Activated CD4-positive, alpha-beta memory T cell treated with anti-CD3 and anti-CD28 coated beads, Interleukin-2, amount 10 ng/mL, durations not matched to agents 7 days and 5 days (primary cell): ENCODE data around the gene ANAPC7. TPM values are rescaled to one million over a fixed set of nuclear protein-coding genes. Genes with fewer than 3 reads are reported as not detected.
"Not testable (repeated sequence)": the region's sequence is repeated elsewhere in the genome, so short reads cannot be mapped to it uniquely, and the experiment has no call there.

Experiments used
- CTCF ChIA-PET: fragments of 350-600 bp; sonication (Branson Sonifier 250); formaldehyde crosslinking; loops from one replicate; lab custom pipeline; 2021; ENCODE audit warnings: antibody characterized with exemption, inconsistent platforms; lab: Charles Lee
- POLR2A ChIA-PET: fragments of 350-600 bp; sonication (Branson Sonifier 250); formaldehyde crosslinking; loops from one replicate; lab custom pipeline; 2021; ENCODE audit warnings: antibody characterized with exemption; lab: Charles Lee
- DNase-seq: peaks from one replicate; pipeline ENCODE4 v3.0.0-alpha.2; 2020
- H3K27ac Mint-ChIP-seq: one replicate; pipeline ENCODE4 v1.8.0; 2021; ENCODE audit warnings: mild to moderate bottlenecking, mixed read lengths
- H3K27me3 Mint-ChIP-seq: one replicate; pipeline ENCODE4 v1.8.0; 2021; ENCODE audit warnings: mixed read lengths
- H3K36me3 Mint-ChIP-seq: one replicate; pipeline ENCODE4 v1.8.0; 2021; ENCODE audit warnings: low read depth, mixed read lengths
- H3K4me1 Mint-ChIP-seq: one replicate; pipeline ENCODE4 v1.8.0; 2021; ENCODE audit warnings: mixed read lengths
- H3K4me3 Mint-ChIP-seq: one replicate; pipeline ENCODE4 v1.8.0; 2021; ENCODE audit warnings: mild to moderate bottlenecking, mixed read lengths
- H3K9me3 Mint-ChIP-seq: one replicate; pipeline ENCODE4 v1.8.0; 2021; ENCODE audit warnings: mixed read lengths
- total RNA-seq, 2 experiments: library from RNA; stranded (reverse); gene quantifications; one replicate each; pipeline ENCODE4 v1.2.3, GENCODE V29; 2021

Gene ANAPC7
- total RNA-seq, 2 experiments from 2014 or later: 47.2 to 47.3 TPM

GRCh38 chr12:110343114-110343513 lies 60.4 kb downstream of the ANAPC7 start:
- Mint-ChIP-seq H3K4me1 (peaks cover 4% of the 10 kb centered on the region), H3K36me3 (peaks cover 91% of the 10 kb centered on the region), H3K4me3 (no peak overlapping the region), H3K9me3 (no peaks in the 10 kb centered on the region), H3K27me3 (no peaks in the 10 kb centered on the region), H3K27ac (no peak overlapping the region)
- DNase-seq: no peak
- CTCF ChIA-PET: interaction anchor here (0.9 to 1.5 kb wide), 2 partner anchors 21 to 88 kb away, joined by 3 to 4 read pairs; no protein-coding TSS in a partner anchor
- POLR2A ChIA-PET: interaction anchor here (0.6 to 1.1 kb wide), 3 partner anchors 11 to 52 kb away, joined by 3 to 5 read pairs (median 3); no protein-coding TSS in a partner anchor

GRCh38 chr12:110342157-110342556 lies 61.4 kb downstream of the ANAPC7 start:
- ChIA-PET CTCF (interaction anchor here (0.9 to 1.5 kb wide), 2 partner anchors 20 to 89 kb away, joined by 3 to 4 read pairs; no protein-coding TSS in a partner anchor), POLR2A (interaction anchor here (0.9 to 1.2 kb wide), 2 partner anchors 10 to 12 kb away, joined by 3 read pairs; no protein-coding TSS in a partner anchor)
- Mint-ChIP-seq H3K9me3 (no peaks in the 10 kb centered on the region), H3K27ac (no peak overlapping the region), H3K4me3 (no peak overlapping the region), H3K4me1 (no peaks in the 10 kb centered on the region), H3K36me3 (peaks cover 90% of the 10 kb centered on the region), H3K27me3 (no peaks in the 10 kb centered on the region)
- DNase-seq: no peak

GRCh38 chr12:110340706-110341105 lies 62.8 kb downstream of the ANAPC7 start:
- POLR2A ChIA-PET: interaction anchor here (1.2 kb wide), 3 partner anchors 12 to 60 kb away, joined by 3 read pairs; partner anchors contain the start of gene ATP2A2
- Mint-ChIP-seq H3K4me1 (no peaks in the 10 kb centered on the region), H3K36me3 (peaks cover 86% of the 10 kb centered on the region), H3K27me3 (no peaks in the 10 kb centered on the region), H3K27ac (peak overlapping the region; percentile 38), H3K4me3 (no peak overlapping the region), H3K9me3 (no peaks in the 10 kb centered on the region)
- no peak for DNase-seq
- CTCF ChIA-PET: interaction anchor here (0.7 kb wide), 1 partner anchor 1315 kb away, joined by 4 read pairs; no protein-coding TSS in a partner anchor

GRCh38 chr12:110340261-110340660 lies 63.2 kb downstream of the ANAPC7 start:
- DNase-seq, H3K9me3 Mint-ChIP-seq, H3K4me1 Mint-ChIP-seq, H3K27me3 Mint-ChIP-seq, H3K4me3 Mint-ChIP-seq, H3K27ac Mint-ChIP-seq: not testable (repeated sequence)
- CTCF ChIA-PET: interaction anchor here (0.8 to 1.1 kb wide), 2 partner anchors 14 to 91 kb away, joined by 3 read pairs; no protein-coding TSS in a partner anchor
- peaks cover 87% of the 10 kb centered on the region for H3K36me3 Mint-ChIP-seq
- POLR2A ChIA-PET: interaction anchor here (1.2 kb wide), 2 partner anchors 11 to 60 kb away, joined by 3 read pairs; partner anchors contain the start of gene ATP2A2

DNA sequence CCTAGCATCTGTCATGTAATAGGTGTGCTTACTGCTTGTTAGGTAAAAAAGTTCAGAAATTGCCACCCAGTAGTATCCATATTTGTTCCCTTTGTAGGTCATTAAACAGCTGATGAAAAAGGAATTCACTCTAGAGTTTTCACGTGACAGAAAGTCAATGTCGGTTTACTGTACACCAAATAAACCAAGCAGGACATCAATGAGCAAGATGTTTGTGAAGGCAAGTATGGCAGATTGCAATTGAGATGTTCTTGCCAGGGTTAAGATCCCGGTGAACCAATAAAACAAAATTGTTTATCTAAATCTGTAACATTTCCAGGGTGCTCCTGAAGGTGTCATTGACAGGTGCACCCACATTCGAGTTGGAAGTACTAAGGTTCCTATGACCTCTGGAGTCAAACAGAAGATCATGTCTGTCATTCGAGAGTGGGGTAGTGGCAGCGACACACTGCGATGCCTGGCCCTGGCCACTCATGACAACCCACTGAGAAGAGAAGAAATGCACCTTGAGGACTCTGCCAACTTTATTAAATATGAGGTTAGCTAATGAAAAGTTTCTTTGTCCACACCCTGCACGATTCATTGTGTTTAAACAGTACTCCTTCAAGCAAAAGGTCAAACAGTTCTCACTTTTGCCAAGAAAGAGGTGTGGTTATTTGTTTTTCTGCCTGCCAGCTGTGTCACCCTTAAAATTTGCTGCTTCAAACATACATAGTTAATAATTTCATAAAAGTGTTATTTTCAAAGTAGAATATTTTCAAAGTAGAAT lies 64.1 kb downstream of the ANAPC7 start:
- H3K36me3 Mint-ChIP-seq: peaks cover 88% of the 10 kb centered on the region
- no peak overlapping the region for H3K27ac Mint-ChIP-seq
- ChIA-PET POLR2A (no interaction called here), CTCF (interaction anchor here (0.8 to 1.1 kb wide), 2 partner anchors 13 to 92 kb away, joined by 3 read pairs; no protein-coding TSS in a partner anchor)
- no peaks in the 10 kb centered on the region for H3K9me3 Mint-ChIP-seq
- no peak overlapping the region for H3K4me3 Mint-ChIP-seq
- no peaks in the 10 kb centered on the region for H3K27me3 Mint-ChIP-seq
- DNase-seq: no peak
- H3K4me1 Mint-ChIP-seq: no peaks in the 10 kb centered on the region

- Mint-ChIP-seq H3K4me1 (no peaks in the 10 kb centered on the region), H3K9me3 (no peaks in the 10 kb centered on the region), H3K27ac (no peak overlapping the region), H3K36me3 (peaks cover 87% of the 10 kb centered on the region), H3K27me3 (no peaks in the 10 kb centered on the region), H3K4me3 (no peak overlapping the region)
- CTCF ChIA-PET: no interaction called here
- POLR2A ChIA-PET: no interaction called here
- no peak for DNase-seq
Measured at GRCh38 chr12:110338754-110339153, 64.8 kb downstream of the ANAPC7 start.

- no peak for DNase-seq
- no peak overlapping the region for H3K4me3 Mint-ChIP-seq
- no peaks in the 10 kb centered on the region for H3K9me3 Mint-ChIP-seq
- no peaks in the 10 kb centered on the region for H3K27me3 Mint-ChIP-seq
- peaks cover 86% of the 10 kb centered on the region for H3K36me3 Mint-ChIP-seq
- no peak overlapping the region for H3K27ac Mint-ChIP-seq
- POLR2A ChIA-PET: no interaction called here
- no peaks in the 10 kb centered on the region for H3K4me1 Mint-ChIP-seq
- CTCF ChIA-PET: interaction anchor here (0.7 kb wide), 1 partner anchor 12 kb away, joined by 3 read pairs; no protein-coding TSS in a partner anchor
Measured at GRCh38 chr12:110337912-110338710, 65.4 kb downstream of the ANAPC7 start.

- H3K4me1 Mint-ChIP-seq: peaks cover 2% of the 10 kb centered on the region
- H3K27ac Mint-ChIP-seq: no peak overlapping the region
- ChIA-PET POLR2A (interaction anchor here (1.0 to 2.8 kb wide), 2 partner anchors 14 to 55 kb away, joined by 3 to 13 read pairs; no protein-coding TSS in a partner anchor), CTCF (no interaction called here)
- H3K9me3 Mint-ChIP-seq: no peaks in the 10 kb centered on the region
- H3K36me3 Mint-ChIP-seq: peaks cover 80% of the 10 kb centered on the region
- H3K4me3 Mint-ChIP-seq: no peak overlapping the region
- H3K27me3 Mint-ChIP-seq: no peaks in the 10 kb centered on the region
- no peak for DNase-seq
Measured at GRCh38 chr12:110335481-110336045, 67.9 kb downstream of the ANAPC7 start.

- Mint-ChIP-seq H3K4me3 (no peak overlapping the region), H3K27me3 (no peaks in the 10 kb centered on the region), H3K27ac (no peak overlapping the region), H3K9me3 (no peaks in the 10 kb centered on the region), H3K36me3 (peaks cover 67% of the 10 kb centered on the region), H3K4me1 (peaks cover 8% of the 10 kb centered on the region)
- no peak for DNase-seq
- POLR2A ChIA-PET: no interaction called here
- CTCF ChIA-PET: no interaction called here
Measured at GRCh38 chr12:110333201-110333600, 70.3 kb downstream of the ANAPC7 start.

- H3K36me3 Mint-ChIP-seq: peaks cover 69% of the 10 kb centered on the region
- CTCF ChIA-PET: no interaction called here
- H3K27me3 Mint-ChIP-seq: no peaks in the 10 kb centered on the region
- H3K4me1 Mint-ChIP-seq: peaks cover 8% of the 10 kb centered on the region
- H3K27ac Mint-ChIP-seq: peak overlapping the region; percentile 60
- H3K9me3 Mint-ChIP-seq: no peaks in the 10 kb centered on the region
- POLR2A ChIA-PET: interaction anchor here (0.7 to 1.5 kb wide), 6 partner anchors 10 to 1684 kb away, joined by 3 read pairs; no protein-coding TSS in a partner anchor
- DNase-seq: no peak
- H3K4me3 Mint-ChIP-seq: no peak overlapping the region
Measured at GRCh38 chr12:110330544-110330943, 73.0 kb downstream of the ANAPC7 start.

DNA sequence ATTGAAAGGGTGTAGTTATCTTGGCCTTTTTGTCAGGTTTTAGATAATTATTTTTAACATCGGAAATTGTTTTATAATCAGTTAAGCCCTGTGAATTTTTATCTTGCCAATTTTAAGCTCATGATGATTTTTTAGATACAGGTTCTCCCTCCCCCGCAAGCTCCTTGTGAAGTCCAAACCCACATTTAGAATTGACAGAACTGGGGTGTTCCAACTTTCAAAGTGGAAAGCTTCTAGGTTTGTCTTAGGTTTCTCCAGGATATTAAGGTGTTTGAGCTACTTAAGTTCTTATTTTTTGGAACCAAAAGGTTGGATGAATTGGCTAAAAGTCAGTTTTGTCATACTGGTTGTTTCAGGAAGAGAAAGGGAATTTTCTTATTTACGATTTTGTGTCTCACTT lies 73.4 kb downstream of the ANAPC7 start:
- Mint-ChIP-seq H3K9me3 (no peaks in the 10 kb centered on the region), H3K27ac (peak overlapping the region; percentile 60), H3K36me3 (peaks cover 67% of the 10 kb centered on the region), H3K4me3 (no peak overlapping the region), H3K27me3 (no peaks in the 10 kb centered on the region), H3K4me1 (peaks cover 8% of the 10 kb centered on the region)
- ChIA-PET POLR2A (interaction anchor here (1.0 to 1.5 kb wide), 4 partner anchors 9 to 50 kb away, joined by 3 read pairs; no protein-coding TSS in a partner anchor), CTCF (interaction anchor here (1.0 kb wide), 1 partner anchor 18 kb away, joined by 3 read pairs; no protein-coding TSS in a partner anchor)
- DNase-seq: no peak

DNA sequence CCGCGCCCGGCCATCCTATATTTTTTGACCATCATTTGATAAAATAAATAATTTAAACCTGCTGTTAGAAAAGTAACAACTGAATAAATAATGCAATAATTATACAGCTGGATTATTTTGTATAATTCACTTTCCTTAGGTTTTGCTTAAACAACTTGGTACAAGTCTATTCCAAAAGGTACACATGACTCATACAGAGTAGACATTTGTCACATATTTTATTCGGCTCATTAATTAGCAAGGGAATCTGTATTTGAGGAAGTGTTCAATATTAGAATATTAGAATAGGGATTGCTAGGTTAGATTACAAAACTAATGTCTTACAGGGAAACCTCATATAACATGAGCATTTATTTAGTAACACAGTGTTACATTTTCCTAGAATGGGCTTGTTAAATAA lies 73.8 kb downstream of the ANAPC7 start:
- Mint-ChIP-seq H3K36me3 (peaks cover 63% of the 10 kb centered on the region), H3K4me3 (no peak overlapping the region), H3K27ac (no peak overlapping the region), H3K9me3 (no peaks in the 10 kb centered on the region), H3K27me3 (no peaks in the 10 kb centered on the region), H3K4me1 (peaks cover 8% of the 10 kb centered on the region)
- CTCF ChIA-PET: interaction anchor here (1.0 kb wide), 1 partner anchor 18 kb away, joined by 3 read pairs; no protein-coding TSS in a partner anchor
- DNase-seq: no peak
- POLR2A ChIA-PET: interaction anchor here (1.0 to 1.5 kb wide), 3 partner anchors 9 to 49 kb away, joined by 3 read pairs; no protein-coding TSS in a partner anchor
